ENCODE results near the gene ADGRG1.

GRCh38 chr16:57658878-57659674 is 30.6 kb downstream of the ADGRG1 start:
- TF ChIP-seq, protein P1, sequence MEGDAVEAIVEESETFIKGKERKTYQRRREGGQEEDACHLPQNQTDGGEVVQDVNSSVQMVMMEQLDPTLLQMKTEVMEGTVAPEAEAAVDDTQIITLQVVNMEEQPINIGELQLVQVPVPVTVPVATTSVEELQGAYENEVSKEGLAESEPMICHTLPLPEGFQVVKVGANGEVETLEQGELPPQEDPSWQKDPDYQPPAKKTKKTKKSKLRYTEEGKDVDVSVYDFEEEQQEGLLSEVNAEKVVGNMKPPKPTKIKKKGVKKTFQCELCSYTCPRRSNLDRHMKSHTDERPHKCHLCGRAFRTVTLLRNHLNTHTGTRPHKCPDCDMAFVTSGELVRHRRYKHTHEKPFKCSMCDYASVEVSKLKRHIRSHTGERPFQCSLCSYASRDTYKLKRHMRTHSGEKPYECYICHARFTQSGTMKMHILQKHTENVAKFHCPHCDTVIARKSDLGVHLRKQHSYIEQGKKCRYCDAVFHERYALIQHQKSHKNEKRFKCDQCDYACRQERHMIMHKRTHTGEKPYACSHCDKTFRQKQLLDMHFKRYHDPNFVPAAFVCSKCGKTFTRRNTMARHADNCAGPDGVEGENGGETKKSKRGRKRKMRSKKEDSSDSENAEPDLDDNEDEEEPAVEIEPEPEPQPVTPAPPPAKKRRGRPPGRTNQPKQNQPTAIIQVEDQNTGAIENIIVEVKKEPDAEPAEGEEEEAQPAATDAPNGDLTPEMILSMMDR (IDR thresholded peaks at IDR 0.05) = no peak
- no peak for TF ChIP-seq POLR2A (IDR thresholded peaks at IDR 0.05)
